ENCODE results near the gene ADD2.

Gene ADD2

DNA sequence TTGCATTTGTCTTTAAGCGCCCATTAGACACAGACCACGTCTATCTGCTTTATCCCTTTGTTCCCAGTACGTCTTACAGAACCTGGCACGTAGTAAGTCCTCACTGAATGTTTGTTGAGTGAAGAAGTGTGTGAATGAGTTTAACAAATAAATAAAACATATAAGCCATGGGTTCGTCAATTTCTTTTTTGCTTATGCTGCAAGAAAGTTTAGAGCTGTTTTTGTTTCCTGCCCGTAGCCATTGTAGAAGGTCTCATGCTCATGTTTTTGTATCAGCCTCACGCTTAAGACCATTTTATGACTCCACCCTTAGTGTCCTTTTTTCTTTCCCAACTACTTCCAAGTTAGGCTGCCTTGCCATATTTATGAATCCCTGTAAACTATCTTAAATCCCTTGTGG lies 2.5 kb downstream of the ADD2 start:
- H3K4me3 ChIP-seq: no peak overlapping the region
- no peak for DNase-seq (ENCODE audit: low spot score)
- no peak overlapping the region for H3K27ac ChIP-seq
- TF ChIP-seq, protein P1, sequence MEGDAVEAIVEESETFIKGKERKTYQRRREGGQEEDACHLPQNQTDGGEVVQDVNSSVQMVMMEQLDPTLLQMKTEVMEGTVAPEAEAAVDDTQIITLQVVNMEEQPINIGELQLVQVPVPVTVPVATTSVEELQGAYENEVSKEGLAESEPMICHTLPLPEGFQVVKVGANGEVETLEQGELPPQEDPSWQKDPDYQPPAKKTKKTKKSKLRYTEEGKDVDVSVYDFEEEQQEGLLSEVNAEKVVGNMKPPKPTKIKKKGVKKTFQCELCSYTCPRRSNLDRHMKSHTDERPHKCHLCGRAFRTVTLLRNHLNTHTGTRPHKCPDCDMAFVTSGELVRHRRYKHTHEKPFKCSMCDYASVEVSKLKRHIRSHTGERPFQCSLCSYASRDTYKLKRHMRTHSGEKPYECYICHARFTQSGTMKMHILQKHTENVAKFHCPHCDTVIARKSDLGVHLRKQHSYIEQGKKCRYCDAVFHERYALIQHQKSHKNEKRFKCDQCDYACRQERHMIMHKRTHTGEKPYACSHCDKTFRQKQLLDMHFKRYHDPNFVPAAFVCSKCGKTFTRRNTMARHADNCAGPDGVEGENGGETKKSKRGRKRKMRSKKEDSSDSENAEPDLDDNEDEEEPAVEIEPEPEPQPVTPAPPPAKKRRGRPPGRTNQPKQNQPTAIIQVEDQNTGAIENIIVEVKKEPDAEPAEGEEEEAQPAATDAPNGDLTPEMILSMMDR (IDR thresholded peaks at IDR 0.05): no peak

DNA sequence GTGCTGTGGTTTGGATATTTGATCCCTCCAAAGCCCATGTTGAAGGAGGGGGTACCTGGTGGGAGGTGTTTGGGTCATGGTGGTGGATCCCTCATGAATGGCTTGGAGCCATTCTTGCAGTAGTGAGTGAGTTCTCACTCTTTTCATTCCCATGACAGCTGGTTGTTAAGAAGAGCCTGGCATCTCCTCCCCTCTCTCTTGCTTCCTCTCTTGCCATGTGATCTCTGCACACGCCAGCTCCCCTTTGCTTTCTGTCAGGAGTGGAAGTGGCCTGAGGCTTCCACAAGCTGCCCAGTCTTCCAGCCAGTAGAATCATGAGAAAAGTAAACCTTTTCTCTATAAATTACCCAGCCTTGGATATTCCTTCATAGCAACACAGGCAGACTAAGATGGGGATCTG lies 8.6 kb downstream of the ADD2 start:
- Histone ChIP-seq H3K27ac (no peak overlapping the region), H3K4me3 (no peak overlapping the region)
- TF ChIP-seq, protein P1 (IDR thresholded peaks at IDR 0.05): no peak
- no peak for DNase-seq (ENCODE audit: low spot score)

DNA sequence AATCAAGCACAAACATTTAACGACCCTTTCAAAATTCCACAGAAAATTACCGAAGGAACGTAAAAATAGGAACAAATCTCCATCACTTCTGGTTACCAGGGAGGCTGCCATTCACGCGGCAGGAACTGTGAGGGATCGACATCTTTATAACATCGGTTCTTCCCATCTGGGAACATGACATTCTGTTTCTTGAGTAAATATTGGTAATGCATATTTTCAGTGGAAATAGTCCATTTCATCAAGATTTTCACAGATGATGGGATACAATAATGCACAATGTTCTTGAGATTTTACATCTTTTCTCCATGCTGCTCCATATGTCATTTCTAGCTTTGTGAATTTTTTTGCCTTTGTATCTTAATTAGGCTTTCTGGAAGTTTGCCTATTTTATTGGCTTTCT lies 10.0 kb downstream of the ADD2 start:
- TF ChIP-seq, protein P1 (IDR thresholded peaks at IDR 0.05): no peak
- Histone ChIP-seq H3K4me3 (no peak overlapping the region), H3K27ac (no peak overlapping the region)
- DNase-seq (ENCODE audit: low spot score): no peak

DNA sequence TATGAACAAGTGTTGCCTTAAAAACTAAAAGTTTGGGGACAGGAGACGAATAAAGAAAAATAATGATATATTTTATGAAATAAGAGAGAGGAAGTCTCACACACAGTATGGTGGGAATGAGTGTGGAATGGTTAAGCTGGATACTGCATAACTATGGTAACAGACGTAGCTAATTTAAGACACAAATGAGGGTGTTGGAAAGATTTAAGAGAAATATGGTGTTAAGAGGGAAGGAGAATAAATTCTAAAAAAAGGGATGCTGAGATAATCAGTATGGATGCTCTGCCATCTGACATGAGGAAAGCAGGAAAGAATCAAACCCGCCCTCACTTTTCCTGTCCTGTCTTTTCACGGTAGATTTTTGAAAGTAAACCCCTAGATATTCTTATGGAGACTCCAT lies 10.6 kb downstream of the ADD2 start:
- no peak overlapping the region for H3K27ac ChIP-seq
- DNase-seq (ENCODE audit: low spot score): no peak
- no peak overlapping the region for H3K4me3 ChIP-seq
- TF ChIP-seq, protein P1 (IDR thresholded peaks at IDR 0.05): no peak

DNA sequence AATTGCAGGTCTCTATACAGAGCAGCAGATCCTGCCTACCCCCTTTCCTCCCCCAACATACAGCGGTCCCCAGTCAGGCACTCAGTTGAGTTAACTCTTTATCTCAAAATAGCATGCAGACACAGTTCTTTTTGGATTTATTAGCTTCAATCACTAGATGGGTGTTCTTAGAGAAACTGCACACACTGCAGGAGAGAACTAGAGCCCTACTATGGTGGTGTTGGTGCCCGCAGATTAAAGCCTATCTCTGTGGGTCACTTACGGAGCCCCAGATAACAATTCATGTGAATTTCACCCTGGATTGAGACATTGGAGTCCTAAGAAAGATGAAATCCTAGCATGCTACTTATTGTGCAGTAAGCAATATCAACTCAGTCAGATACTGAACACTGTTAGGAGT lies 11.9 kb downstream of the ADD2 start:
- TF ChIP-seq, protein P1 (IDR thresholded peaks at IDR 0.05): no peak
- no peak for DNase-seq (ENCODE audit: low spot score)

DNA sequence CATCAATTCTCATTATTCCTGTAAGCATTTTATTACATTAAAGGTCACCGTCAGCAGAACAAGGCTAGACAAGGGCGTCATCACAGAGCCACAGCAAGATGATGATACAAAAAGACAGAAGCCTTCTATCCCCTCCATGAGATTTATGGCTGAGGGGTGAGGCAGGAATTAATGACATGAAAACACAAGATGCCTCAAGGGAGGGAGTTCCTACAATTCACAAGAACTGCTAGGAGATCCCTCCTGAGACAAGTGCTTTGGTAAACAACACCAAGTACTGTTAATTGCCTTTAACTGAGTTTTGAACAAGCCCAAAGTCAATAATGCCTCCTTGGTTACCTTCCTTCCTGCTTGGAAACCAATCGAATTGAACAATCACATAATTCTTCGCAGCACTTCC lies 14.1 kb downstream of the ADD2 start:
- Histone ChIP-seq H3K4me3 (no peak overlapping the region), H3K27ac (no peak overlapping the region)
- no peak for DNase-seq (ENCODE audit: low spot score)
- TF ChIP-seq, protein P1 (IDR thresholded peaks at IDR 0.05): no peak

More for the DNA sequence above, 11.9 kb downstream of the ADD2 start:
- H3K27ac ChIP-seq: no peak overlapping the region
- H3K4me3 ChIP-seq: no peak overlapping the region

DNA sequence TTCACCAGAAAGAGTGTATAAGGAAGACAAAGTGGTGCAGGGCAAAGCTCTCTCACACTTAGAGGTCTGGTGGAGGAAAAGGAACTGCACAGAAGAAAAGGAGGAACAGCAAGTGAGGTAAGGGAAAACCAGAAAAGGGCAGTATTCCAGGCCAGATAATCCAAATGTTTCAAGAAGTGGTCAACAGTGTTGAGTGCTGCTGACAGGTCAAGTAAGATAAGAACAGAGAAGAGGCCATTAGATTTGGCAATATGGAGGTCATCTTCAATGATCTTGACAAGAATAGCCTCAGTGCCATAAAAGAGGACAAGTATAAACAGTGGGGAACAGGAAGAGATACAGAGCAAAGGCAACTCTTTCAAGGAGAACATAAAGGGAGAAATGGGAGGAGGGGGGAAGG lies 15.0 kb downstream of the ADD2 start:
- no peak overlapping the region for H3K4me3 ChIP-seq
- DNase-seq (ENCODE audit: low spot score): no peak
- H3K27ac ChIP-seq: no peak overlapping the region
- TF ChIP-seq, protein P1 (IDR thresholded peaks at IDR 0.05): no peak

Data from coronary artery (tissue), 2 donors.